Measurements from ENCODE around the gene PAXX.
A peak's percentile ranks its signal among the peaks of the same experiment; 100 is the strongest.

Gene PAXX

GRCh38 chr9:136991993-136992818 lies at the start of gene PAXX:
TSS of gene PAXX (plus strand) at chr9:136992422. CDS start at chr9:136992444, 22 bp downstream.
- peak; percentile 99 for DNase-seq (ENCODE audit: low spot score)

GRCh38 chr9:136942881-136943230 lies 49.4 kb upstream of the PAXX start:
- DNase-seq (ENCODE audit: low spot score), result no peak

GRCh38 chr9:136943291-136944211 lies 48.7 kb upstream of the PAXX start:
- peak; percentile 73 for DNase-seq (ENCODE audit: low spot score)

- DNase-seq (ENCODE audit: low spot score), result no peak
These were observed 48.1 kb upstream of the PAXX start for GRCh38 chr9:136944212-136944518.

GRCh38 chr9:136944519-136945332 lies 47.5 kb upstream of the PAXX start, which contains the start of the genes C8G and FBXW5:
TSS of gene C8G (plus strand) at chr9:136945243. CDS start at chr9:136945321, 78 bp downstream.
TSS of gene FBXW5 (minus strand) at chr9:136944738. CDS start at chr9:136944083, 655 bp downstream.
- DNase-seq (ENCODE audit: low spot score), result peak; percentile 100

- DNase-seq (ENCODE audit: low spot score), result no peak
These were observed 46.6 kb upstream of the PAXX start for GRCh38 chr9:136945333-136946227.

GRCh38 chr9:136946228-136947027 lies 45.8 kb upstream of the PAXX start:
- no peak for DNase-seq (ENCODE audit: low spot score)

- DNase-seq (ENCODE audit: low spot score), result no peak
These were observed 45.0 kb upstream of the PAXX start for GRCh38 chr9:136947028-136947891.

GRCh38 chr9:136947955-136948510 lies 44.2 kb upstream of the PAXX start:
- DNase-seq (ENCODE audit: low spot score), result no peak

GRCh38 chr9:136949239-136949816 lies 42.9 kb upstream of the PAXX start:
- DNase-seq (ENCODE audit: low spot score), result no peak

- peak; percentile 99 for DNase-seq (ENCODE audit: low spot score)
These were observed 42.2 kb upstream of the PAXX start for GRCh38 chr9:136949817-136950655.

- no peak for DNase-seq (ENCODE audit: low spot score)
These were observed 41.5 kb upstream of the PAXX start for GRCh38 chr9:136950656-136951276.

GRCh38 chr9:136951541-136952320 lies 40.5 kb upstream of the PAXX start, which contains the start of gene LCN12:
TSS of gene LCN12 (plus strand) at chr9:136952273. CDS start at chr9:136952328, 55 bp downstream.
- no peak for DNase-seq (ENCODE audit: low spot score)

GRCh38 chr9:136952321-136952850 lies 39.8 kb upstream of the PAXX start:
- no peak for DNase-seq (ENCODE audit: low spot score)

GRCh38 chr9:136952876-136953770 lies 39.1 kb upstream of the PAXX start:
- no peak for DNase-seq (ENCODE audit: low spot score)
